PC-3 (cell line): ENCODE data around the gene TSPAN9.

ENCODE experiments used
- CTCF ChIP-seq: fragments of 300-600 bp; sonication (generic); conservative IDR thresholded peaks from 2 replicates; pipeline ENCODE4 v1.5.1; 2017; ENCODE audit warnings: antibody characterized with exemption, low read depth, mild to moderate bottlenecking, low read length
- EZH2 ChIP-seq: fragments of 300-600 bp; sonication (generic); IDR thresholded peaks from one replicate; pipeline ENCODE4 v1.6.1; 2017; ENCODE audit warnings: antibody characterized with exemption, mild to moderate bottlenecking, low read length; ENCODE audit not compliant: unreplicated experiment
- EZH2phosphoT487 ChIP-seq: fragments of 300-600 bp; sonication (generic); IDR thresholded peaks from 2 replicates; pipeline ENCODE4 v1.6.1; 2018; ENCODE audit warnings: mild to moderate bottlenecking, antibody characterized with exemption, low read length, borderline replicate concordance

GRCh38 chr12:3238196-3238595, 161.0 kb downstream of the TSPAN9 start:
- TF ChIP-seq CTCF = no peak
- TF ChIP-seq EZH2 = no peak
- no peak for TF ChIP-seq EZH2phosphoT487
